OCI-M1 (cell line): ENCODE results near the gene OR6B3.
A peak's percentile ranks its signal among the peaks of the same experiment; 100 is the strongest.

Source experiments
- DNase-seq: peaks from one replicate; lab custom pipeline; 2025; lab: John Stamatoyannopoulos, UW

The OR6B3 gene

DNA sequence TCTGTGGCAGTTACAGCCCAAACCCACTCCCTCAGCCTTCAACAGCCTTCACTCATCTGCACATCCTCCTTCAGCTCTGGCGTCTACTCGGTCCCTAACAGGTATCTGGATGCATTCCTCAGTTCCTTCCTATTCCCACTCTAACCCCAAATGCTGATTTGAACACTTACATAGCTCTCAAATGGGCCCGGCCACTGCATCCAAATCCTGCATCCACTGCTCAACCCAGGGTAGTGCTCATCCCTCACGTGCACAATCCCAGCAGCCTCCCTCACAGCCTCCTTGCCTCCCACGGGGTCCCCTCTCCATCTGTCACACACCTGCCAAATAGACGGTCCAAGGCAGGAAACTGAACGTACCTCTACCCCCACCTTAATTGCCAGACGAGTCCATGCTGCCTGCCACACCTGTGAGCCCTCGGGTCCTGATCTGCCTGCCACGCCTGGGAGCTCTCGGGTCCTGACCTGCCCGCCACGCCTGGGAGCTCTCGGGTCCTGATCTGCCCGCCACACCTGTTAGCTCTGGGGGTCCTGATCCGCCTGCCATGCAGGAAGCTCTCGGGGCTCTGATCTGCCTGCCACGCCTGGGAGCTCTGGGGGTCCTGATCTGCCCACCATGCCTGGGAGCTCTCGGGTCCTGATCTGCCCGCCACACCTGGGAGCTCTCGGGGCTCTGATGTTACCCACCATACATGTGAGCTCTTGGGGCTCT lies 9.9 kb downstream of the OR6B3 start:
- DNase-seq, result no peak

DNA sequence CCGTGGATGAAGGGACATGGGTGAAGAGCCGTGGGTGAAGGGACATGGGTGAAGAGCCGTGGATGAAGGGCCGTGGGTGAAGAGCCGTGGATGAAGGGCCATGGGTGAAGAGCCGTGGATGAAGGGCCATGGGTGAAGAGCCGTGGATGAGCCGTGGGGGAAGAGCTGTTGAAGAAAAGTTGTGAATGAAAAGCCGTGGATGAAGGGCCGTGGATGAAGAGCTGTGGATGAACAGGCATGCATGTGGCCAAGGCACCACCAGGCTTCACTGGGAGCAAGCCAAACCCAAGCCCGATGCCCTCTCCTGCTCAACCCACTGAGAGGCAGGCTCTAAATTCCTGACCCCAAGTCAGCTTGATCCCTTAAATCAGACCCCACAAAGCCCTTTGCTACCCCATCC lies 10.6 kb downstream of the OR6B3 start:
- no peak for DNase-seq

DNA sequence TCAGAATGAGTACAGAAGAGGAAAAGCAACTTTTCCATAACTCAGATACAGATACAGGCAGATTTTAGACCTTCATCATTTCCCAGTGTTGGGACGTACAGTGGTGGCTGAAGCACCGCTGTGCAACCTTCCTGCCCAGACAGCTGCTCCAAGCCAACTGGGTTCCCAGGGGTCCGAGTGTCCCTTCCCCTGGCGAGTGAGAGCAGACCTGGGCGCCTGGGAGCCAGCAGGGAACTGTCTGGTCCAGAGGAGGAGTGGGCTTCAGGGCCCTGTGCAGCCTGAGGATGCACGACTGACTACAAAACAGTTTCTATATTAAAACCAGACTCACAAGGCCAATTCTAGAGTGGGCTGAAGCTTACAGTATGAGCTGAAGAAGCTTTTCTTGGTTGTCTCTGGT lies 12.0 kb downstream of the OR6B3 start:
- no peak for DNase-seq

DNA sequence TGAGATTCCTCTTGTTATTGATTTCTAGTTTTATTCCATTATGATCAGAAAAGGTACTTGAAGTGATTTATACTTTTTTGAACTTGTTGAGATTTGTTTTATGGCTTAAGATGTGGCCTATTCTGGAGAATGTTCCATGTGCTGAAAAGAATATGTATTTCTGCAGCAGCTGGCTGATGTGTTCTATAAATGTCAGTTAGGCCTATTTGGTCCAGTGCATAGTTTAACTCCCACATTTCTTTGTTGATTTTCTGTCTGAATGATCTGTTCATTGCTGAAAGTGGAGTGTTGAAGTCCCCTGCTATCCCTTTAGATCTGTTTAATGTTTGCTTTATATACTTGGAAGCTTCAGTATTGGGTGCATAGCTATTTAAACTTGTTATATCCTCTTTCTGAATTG lies 16.0 kb downstream of the OR6B3 start:
- DNase-seq, result no peak

DNA sequence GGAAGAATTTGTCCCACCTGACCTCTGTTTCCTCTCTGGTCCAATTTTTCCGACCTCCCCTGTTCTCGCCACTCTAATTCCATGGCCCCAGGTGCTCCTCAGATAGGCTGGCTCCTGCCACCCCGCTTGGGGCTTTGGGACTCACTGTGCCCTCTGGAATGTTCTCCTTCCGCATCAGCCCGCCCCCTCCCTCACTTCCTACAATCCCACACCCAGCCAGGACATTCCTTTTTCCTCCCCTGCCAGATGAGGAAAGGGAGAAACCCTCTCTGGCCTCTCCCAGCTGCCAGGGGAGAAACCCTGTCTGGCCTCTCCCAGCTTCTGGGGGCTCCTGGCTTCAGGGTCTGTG lies 20.0 kb downstream of the OR6B3 start:
- DNase-seq, result no peak

DNA sequence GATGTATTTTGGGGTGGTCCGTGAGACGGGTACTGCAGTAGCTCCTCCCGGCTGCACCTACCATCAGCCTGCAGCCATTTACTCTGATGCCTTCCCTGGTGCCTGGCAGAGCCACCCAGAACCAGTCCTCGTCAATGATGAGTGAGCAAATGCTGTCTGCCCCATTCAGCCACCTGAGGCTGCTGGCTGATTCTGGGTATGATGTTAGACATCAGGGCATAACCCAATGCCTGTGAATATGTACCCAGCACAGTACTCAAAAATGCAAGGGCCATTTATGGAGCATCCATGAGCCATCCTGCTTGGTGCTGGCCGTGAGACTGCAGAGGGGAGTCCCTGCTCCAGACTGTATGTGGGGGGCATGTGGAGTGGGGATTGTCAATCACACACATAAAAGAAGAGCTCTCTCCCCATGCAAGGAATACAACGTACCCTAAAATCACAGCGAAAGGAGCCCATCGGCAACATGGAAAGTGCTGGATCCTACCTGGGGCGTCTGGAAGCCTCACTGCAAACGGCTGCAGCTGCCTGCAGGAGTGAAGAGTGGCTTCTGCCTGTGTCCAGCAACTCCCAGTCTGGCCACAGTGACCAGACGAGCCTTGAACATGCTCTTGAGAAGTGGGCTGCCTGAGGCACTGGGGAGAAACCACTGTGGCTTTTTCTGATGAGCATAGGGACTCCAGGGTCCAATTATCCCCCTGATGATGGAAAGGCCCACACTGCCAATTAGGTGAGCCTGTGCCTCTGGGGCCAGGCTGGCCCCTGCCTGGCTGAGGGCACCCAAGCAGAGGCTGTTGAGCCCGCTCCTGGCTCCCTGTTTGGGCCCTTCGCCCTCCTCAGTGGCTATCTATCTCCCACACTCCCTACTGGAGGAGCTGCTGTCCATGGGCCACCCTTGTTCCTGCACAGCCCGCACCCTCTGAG lies 20.7 kb downstream of the OR6B3 start:
- DNase-seq, result no peak

DNA sequence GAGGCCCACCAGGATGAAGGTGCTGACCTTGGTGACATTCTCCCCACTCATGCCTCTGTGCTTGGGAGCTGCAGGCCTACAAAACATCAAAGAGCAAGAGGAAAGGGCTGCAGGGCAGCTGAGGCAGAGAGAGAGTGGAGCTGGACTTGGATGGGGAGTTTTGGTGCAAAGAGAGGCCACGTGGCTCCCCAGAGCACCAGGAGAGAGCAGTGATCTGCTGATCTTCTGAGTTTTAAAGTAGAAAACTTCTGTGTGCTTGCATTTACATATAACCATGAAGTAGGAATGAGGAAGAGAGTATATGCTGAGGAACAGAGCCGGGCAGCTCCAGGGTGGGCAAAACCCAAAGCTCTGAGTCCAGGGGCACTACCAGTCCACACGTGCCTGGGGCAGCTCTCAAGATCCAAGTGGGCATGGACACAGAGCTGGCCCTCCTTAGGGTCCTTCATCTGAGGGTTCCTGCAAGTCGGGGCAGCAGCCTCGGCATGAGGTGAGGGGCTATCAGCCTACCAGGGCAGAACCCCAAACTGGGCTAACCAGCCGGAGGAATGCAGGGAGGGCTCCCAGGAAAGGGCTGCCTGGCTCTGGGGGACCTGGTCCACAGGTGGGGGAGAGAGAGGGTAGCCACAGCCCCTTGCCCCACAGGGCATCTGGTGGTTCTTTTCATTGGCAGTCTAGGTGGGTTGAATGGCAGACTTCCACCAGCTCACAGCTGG lies 22.8 kb downstream of the OR6B3 start, which contains the start of gene OR6B2:
OR6B2 (minus strand) TSS at position 51 of the 716 bp plus-strand sequence; CDS start at position 51, 0 bp downstream.
- DNase-seq, result no peak

DNA sequence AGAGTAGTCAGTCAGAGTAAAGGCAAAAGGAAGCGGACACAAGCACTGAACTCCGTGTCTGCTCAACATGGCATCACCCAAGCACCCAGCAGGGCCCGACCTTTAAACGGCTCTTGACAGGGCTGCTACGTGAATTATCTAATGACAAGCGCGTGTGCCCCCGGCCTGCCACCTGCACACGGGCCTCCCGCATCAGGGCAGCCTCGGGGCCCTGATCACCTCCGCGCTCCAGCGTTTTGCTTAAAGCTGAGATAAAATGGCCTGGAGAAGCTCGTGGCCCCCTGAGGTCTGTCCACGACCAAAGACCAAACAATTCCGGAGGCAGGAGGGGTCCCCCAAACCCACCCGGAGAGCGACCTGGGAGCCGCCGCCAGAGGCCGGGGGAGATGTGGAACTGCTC lies 28.6 kb downstream of the OR6B3 start:
- peak; percentile 26 for DNase-seq

DNA sequence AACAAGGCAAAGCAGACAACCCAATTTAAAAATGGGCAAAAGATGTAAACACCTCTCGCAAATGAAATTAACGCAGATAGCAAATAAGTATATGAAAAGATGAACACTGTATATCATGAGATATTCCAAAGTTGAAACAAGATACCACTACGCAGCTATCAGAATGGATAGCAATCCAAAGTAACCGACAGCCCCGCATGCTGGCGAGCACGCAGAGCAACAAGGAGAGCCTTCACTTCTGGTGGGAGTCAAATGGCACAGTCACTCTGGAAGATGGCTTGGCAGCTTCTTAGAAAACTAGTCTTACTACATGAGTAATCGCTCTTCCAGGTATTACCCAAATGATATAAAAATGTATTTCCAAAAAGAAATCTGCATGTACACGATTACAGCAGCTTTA lies 29.5 kb downstream of the OR6B3 start:
- DNase-seq, result peak; percentile 50

DNA sequence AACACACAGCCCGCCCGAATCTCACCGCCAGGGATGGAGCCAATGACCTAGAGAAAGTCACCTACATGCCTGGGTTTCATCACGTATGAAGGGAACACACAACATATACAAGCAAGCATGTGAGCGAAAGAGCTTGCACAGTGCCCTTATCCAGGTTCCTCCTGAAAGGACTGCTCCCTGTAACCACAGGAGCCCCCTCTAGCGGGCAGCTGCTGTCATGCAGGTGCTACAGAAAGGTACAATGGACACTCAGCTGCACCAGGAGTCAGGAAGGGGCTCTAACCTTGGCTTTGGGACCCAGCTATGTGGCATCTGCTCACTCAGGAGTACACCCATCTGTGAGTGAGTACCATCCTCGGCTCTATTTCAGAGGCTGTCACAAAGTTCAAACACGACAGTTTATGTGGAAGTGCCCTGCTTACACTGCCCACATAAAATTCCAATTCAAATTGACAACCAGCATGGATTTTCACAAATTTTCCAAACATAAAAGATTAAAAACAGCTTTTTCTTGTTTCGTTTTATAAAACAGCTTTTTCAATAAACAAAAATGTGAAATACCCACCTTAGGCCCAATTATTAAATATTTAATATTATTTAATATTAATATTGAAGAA lies 31.7 kb downstream of the OR6B3 start:
- DNase-seq, result peak; percentile 79

DNA sequence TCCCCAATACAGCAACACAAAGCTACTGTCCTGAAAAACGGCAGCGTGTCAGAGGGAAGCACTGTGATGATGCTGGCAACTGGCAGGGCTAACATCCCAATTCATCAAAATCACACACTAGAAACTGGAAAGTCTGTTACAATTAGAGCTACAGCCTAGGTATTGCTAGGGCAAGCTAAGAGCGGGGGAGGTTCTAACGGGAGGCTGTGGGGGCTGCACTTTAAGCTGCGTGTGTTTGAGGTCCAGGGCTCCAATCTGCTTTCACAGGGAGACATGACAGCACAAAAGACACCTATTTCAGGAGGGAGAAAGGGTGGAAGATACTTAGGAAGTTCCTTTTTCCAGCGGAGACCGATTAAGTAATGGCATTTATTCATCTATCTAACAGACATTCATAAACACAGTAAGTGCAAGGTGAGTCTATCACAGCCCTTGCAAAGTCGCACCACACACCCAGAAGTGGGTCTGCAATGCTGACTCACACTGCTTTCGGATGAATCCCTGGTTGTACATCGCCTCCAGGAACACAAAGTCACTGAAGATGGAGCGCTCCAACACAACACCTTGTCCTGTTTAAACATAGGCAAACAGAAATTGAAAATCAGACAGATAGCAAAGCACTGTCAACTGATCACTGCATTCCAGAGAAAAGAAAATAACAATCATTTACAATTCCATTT lies 35.1 kb downstream of the OR6B3 start:
- no peak for DNase-seq

DNA sequence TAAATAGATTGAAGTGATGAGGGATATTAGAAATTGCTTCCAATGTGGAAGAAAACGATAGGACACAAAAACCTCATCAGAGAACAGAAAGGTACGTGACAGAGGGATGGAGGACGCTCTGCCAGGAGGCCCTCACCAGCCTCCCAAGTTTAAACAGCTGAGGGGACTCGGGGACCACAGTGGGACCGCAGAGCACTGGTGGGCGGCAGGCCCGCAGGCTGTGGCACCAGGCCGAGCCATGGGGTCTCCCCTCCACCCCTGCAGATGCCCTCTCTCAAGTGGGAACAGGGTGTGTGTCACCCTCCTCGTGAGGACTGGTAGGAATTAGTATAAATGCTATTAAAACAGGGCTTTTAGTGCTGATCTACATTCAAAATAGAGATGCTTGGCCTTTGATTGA lies 39.0 kb downstream of the OR6B3 start:
- DNase-seq, result no peak

DNA sequence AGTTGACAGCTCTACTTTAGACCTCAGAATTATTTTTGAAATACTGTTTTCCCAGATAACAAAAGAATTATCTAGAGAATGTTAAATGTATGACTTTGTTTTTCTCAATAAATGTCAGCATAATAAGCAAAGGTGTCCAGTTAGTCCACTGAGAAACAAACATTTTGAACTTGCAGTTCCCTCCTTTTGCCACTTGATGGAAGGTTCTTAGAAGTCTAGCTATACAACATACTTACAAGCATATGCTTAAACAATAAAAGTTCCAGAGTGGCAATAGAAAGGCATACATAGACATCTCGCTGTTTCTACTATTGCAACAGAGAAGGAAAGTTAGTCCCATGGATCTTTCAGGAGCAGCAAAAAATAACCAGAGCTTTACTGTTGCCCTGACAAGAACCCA lies 40.0 kb downstream of the OR6B3 start:
- peak; percentile 11 for DNase-seq

DNA sequence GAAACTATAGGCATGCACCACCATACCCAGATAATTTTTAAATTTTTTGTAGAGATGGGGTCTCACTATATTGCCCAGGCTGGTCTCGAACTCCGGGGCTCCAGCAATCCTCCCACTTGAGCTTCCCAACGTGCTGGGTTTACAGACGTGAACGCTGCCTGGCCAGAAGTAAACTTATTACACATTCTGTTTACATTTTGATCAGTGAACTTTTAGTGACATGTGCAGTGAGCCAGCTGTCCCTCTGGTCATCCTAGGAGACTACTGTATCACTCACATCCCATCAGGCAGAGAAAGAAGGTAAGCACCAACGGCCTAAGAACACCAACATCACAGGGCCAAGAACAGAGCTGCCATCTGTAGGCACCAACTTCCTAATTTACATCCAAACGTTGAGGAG lies 50.3 kb downstream of the OR6B3 start:
- no peak for DNase-seq

DNA sequence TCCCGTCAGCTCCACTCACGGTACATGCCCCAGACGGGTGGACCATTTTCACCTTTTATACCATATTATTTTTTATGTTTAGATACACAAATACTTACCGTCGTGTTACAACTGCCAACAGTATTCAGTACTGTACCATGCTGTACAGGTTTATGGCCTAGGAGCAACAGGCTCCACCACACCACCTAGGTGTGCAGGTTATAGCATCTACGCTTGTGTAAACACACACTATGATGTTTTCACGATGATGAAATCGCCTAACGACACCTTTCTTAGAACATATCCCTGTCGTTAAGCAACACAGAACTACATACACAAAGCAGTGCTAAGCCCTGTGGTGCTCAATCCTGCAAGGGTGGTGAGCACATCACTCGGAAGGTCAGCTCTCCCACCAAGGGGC lies 52.6 kb downstream of the OR6B3 start:
- no peak for DNase-seq

DNA sequence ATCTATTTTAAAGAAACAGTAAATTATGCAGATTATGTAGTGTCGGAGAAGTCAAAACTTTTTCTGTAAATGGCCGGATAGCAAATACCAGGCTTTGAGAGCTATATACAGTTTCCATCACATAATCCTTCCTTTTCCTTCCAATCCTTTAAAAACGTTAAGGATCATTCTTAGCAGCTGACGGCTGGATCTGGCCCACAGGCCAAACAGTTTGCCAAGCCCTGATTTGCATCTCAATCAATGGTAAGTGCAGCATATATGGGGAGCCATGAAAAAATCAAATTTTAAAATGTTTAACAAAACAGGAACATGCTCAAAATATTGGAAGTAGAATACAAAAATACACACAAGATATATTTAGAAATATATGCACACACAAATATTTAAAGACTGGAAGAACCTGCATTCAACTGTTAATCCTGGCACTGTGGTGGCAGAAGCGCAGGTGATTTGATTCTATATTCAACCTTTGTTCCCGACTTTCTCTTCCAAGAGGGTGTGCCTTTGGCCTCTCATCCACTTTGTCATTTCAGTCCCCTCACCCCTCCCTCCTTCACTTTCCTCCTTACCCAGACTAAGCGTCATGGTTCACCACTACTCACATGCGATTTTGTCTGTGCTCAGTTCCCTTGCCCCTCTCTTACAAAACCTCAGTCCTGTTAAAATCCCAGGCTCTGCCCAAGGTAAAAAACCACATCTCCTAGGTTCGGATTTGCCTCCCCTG lies 55.5 kb downstream of the OR6B3 start:
- no peak for DNase-seq
